H1 (cell line): ENCODE results near the gene HPD. TPM values are rescaled to one million over a fixed set of nuclear protein-coding genes. Genes with fewer than 3 reads are reported as not detected.
A peak's percentile ranks its signal among the peaks of the same experiment; 100 is the strongest.

Source experiments
- CTCF ChIA-PET: fragments of 300-600 bp; sonication (Branson Sonifier 250); formaldehyde crosslinking; loops from one replicate; lab custom pipeline; 2021; ENCODE audit not compliant: partially characterized antibody; lab: Charles Lee
- POLR2A ChIA-PET: fragments of 300-600 bp; sonication (Branson Sonifier 250); formaldehyde crosslinking; loops from one replicate; lab custom pipeline; 2021; ENCODE audit warnings: inconsistent platforms; ENCODE audit not compliant: partially characterized antibody; lab: Charles Lee
- DNase-seq, 2 experiments: peaks; one replicate each; pipeline versions ENCODE4 v3.0.0 to v3.0.0-alpha.2; 2010 to 2022; ENCODE audit warnings: low spot score in 2 of 2, low read depth in 1 of 2, mixed read lengths in 1 of 2
- FAIRE-seq: peaks from 2 replicates; lab custom pipeline; 2011; peaks lifted over from hg19 to GRCh38; lab: Jason Lieb, UNC
- H2AFZ ChIP-seq: 2 replicates; pipeline ENCODE4 v1.8.1; 2012; ENCODE audit warnings: low read length, inconsistent platforms
- H2AK5ac ChIP-seq: 2 replicates; pipeline ENCODE4 v1.6.1; 2013; ENCODE audit warnings: low read depth, low read length
- H2BK120ac ChIP-seq: replicated peaks from 2 replicates; pipeline ENCODE3; 2013; ENCODE audit warnings: low read depth, low read length, inconsistent platforms
- H2BK12ac ChIP-seq: 2 replicates; pipeline ENCODE4 v1.6.1; 2013; ENCODE audit warnings: low read depth, low read length
- H2BK15ac ChIP-seq: 2 replicates; pipeline ENCODE4 v1.6.1; 2013; ENCODE audit warnings: low read length
- H2BK20ac ChIP-seq: 2 replicates; pipeline ENCODE4 v1.6.1; 2013; ENCODE audit warnings: low read length
- H2BK5ac ChIP-seq: 2 replicates; pipeline ENCODE4 v1.6.1; 2013; ENCODE audit warnings: low read depth, low read length
- H3K14ac ChIP-seq: 2 replicates; pipeline ENCODE4 v1.6.1; 2013; ENCODE audit warnings: inconsistent platforms; ENCODE audit not compliant: insufficient read length
- H3K18ac ChIP-seq: 2 replicates; pipeline ENCODE4 v1.6.1; 2013; ENCODE audit warnings: low read length; ENCODE audit errors: extremely low read depth
- H3K23ac ChIP-seq: 2 replicates; pipeline ENCODE4 v1.6.1; 2013; ENCODE audit warnings: inconsistent platforms; ENCODE audit not compliant: insufficient read length
- H3K23me2 ChIP-seq: 2 replicates; pipeline ENCODE4 v1.6.1; 2013; ENCODE audit warnings: low read depth, low read length
- H3K27ac ChIP-seq: 2 replicates; pipeline ENCODE4 v1.6.1; 2011; ENCODE audit warnings: low read depth, low read length, inconsistent platforms
- H3K27me3 ChIP-seq, 4 experiments: replicated peaks in 1 of 4; 1 replicate in 1 of 4; 2 replicates in 3 of 4; pipeline versions ENCODE4 v1.6.1 to v1.8.1; 2011 to 2013; ENCODE audit warnings: low read length in 3 of 4, mild to moderate bottlenecking in 3 of 4, inconsistent platforms in 2 of 4, mixed read lengths in 2 of 4, moderate library complexity in 1 of 4; ENCODE audit not compliant: control insufficient read depth in 3 of 4, insufficient read depth in 3 of 4; ENCODE audit errors: extremely low read depth in 1 of 4
- H3K36me3 ChIP-seq, 4 experiments: 2 replicates each; pipeline versions ENCODE4 v1.6.1 to v1.8.1; 2011 to 2013; ENCODE audit warnings: mild to moderate bottlenecking in 4 of 4, low read length in 3 of 4, moderate library complexity in 2 of 4, control low read depth in 1 of 4, inconsistent platforms in 1 of 4; ENCODE audit not compliant: insufficient read depth in 4 of 4, control insufficient read depth in 2 of 4
- H3K4ac ChIP-seq: replicated peaks from 2 replicates; pipeline ENCODE3; 2013; ENCODE audit warnings: low read length, low read depth, mixed read lengths, inconsistent platforms; ENCODE audit not compliant: insufficient read length
- H3K4me1 ChIP-seq, 4 experiments: replicated peaks in 1 of 4; 1 replicate in 1 of 4; 2 replicates in 3 of 4; pipeline versions ENCODE4 v1.6.1 to v1.8.1; 2011 to 2013; ENCODE audit warnings: low read length in 3 of 4, inconsistent platforms in 2 of 4, mixed read lengths in 1 of 4; ENCODE audit not compliant: insufficient read depth in 4 of 4, control insufficient read depth in 3 of 4
- H3K4me2 ChIP-seq, 2 experiments: 2 replicates each; pipeline versions ENCODE4 v1.6.1 to v1.8.1; 2011 to 2013; ENCODE audit warnings: low read depth in 2 of 2, low read length in 2 of 2, control low read depth in 1 of 2, inconsistent platforms in 1 of 2, mild to moderate bottlenecking in 1 of 2; ENCODE audit not compliant: insufficient read depth in 1 of 2
- H3K4me3 ChIP-seq, 4 experiments: fragments of 200-600, 300-600 bp in 1 of 4; sonication (generic), shearing (Covaris generic), sonication (Bioruptor Twin) in 1 of 4; 2 replicates each; pipeline versions ENCODE4 v1.5.1 to v1.8.1; 2011 to 2016; ENCODE audit warnings: low read length in 4 of 4, low read depth in 3 of 4, control low read depth in 2 of 4, inconsistent platforms in 2 of 4, mild to moderate bottlenecking in 2 of 4, mixed read lengths in 1 of 4, moderate library complexity in 1 of 4; ENCODE audit not compliant: insufficient read depth in 2 of 4; ENCODE audit errors: extremely low read depth in 1 of 4
- H3K56ac ChIP-seq: replicated peaks from 2 replicates; pipeline ENCODE3; 2013; ENCODE audit warnings: low read depth, mild to moderate bottlenecking, mixed read lengths, low read length, inconsistent platforms; ENCODE audit not compliant: insufficient read length
- H3K79me1 ChIP-seq: 2 replicates; pipeline ENCODE4 v1.6.1; 2013; ENCODE audit warnings: low read depth, low read length, control low read depth
- H3K79me2 ChIP-seq, 2 experiments: 2 replicates each; pipeline versions ENCODE4 v1.6.1 to v1.8.1; 2012 to 2013; ENCODE audit warnings: low read length in 2 of 2, mild to moderate bottlenecking in 2 of 2, inconsistent platforms in 1 of 2; ENCODE audit not compliant: insufficient read depth in 2 of 2, control insufficient read depth in 1 of 2
- H3K9ac ChIP-seq, 4 experiments: replicated peaks in 1 of 4; 1 replicate in 1 of 4; 2 replicates in 3 of 4; pipeline versions ENCODE4 v1.6.1 to v1.8.1; 2011 to 2013; ENCODE audit warnings: low read depth in 3 of 4, low read length in 3 of 4, control low read depth in 2 of 4, mild to moderate bottlenecking in 2 of 4, moderate library complexity in 2 of 4, inconsistent platforms in 1 of 4; ENCODE audit errors: extremely low read depth in 1 of 4
- H3K9me3 ChIP-seq, 2 experiments: 2 replicates each; pipeline versions ENCODE4 v1.6.1 to v1.8.1; 2012 to 2013; ENCODE audit warnings: mild to moderate bottlenecking in 2 of 2, moderate library complexity in 2 of 2, control low read depth in 1 of 2, inconsistent platforms in 1 of 2, low read depth in 1 of 2, low read length in 1 of 2, mixed read lengths in 1 of 2; ENCODE audit not compliant: insufficient read depth in 2 of 2
- H4K20me1 ChIP-seq, 2 experiments: replicated peaks in 1 of 2; 2 replicates each; pipeline versions ENCODE3 to v1.8.1; 2011 to 2013; ENCODE audit warnings: inconsistent platforms in 2 of 2, low read length in 2 of 2, mild to moderate bottlenecking in 1 of 2; ENCODE audit not compliant: insufficient read depth in 2 of 2, control insufficient read depth in 1 of 2
- H4K5ac ChIP-seq: 2 replicates; pipeline ENCODE4 v1.6.1; 2013; ENCODE audit warnings: low read length, low read depth, mixed read lengths, inconsistent platforms; ENCODE audit not compliant: insufficient read length
- H4K8ac ChIP-seq: 2 replicates; pipeline ENCODE4 v1.8.0; 2013; ENCODE audit warnings: mild to moderate bottlenecking, moderate library complexity, low read length, inconsistent platforms; ENCODE audit not compliant: insufficient read depth; ENCODE audit errors: extremely low read depth
- H4K91ac ChIP-seq: replicated peaks from 2 replicates; pipeline ENCODE3; 2013; ENCODE audit warnings: low read length, mixed read lengths, inconsistent platforms; ENCODE audit not compliant: insufficient read length
- GTF2F1 ChIP-seq: IDR thresholded peaks from 2 replicates; pipeline ENCODE4 v1.6.1; 2012; ENCODE audit warnings: low read depth, low read length, improper control_type of control experiment, borderline replicate concordance
- RXRA ChIP-seq: IDR thresholded peaks from 2 replicates; pipeline ENCODE4 v1.6.1; 2011; ENCODE audit warnings: low read depth, mild to moderate bottlenecking, low read length, moderate library complexity; ENCODE audit not compliant: insufficient read depth
- SIN3A ChIP-seq, 2 experiments: IDR thresholded peaks in 1 of 2; conservative IDR thresholded peaks in 1 of 2; 2 replicates each; pipeline ENCODE4 v1.6.1; 2011 to 2012; ENCODE audit warnings: low read length in 2 of 2, improper control_type of control experiment in 1 of 2, low read depth in 1 of 2, mild to moderate bottlenecking in 1 of 2
- SP2 ChIP-seq: IDR thresholded peaks from 2 replicates; pipeline ENCODE4 v1.6.1; 2012; ENCODE audit warnings: mild to moderate bottlenecking, low read length, inconsistent platforms
- SUZ12 ChIP-seq: fragments of 200-600 bp; sonication (generic); IDR thresholded peaks from 2 replicates; pipeline ENCODE4 v1.6.1; 2012; ENCODE audit warnings: mild to moderate bottlenecking, inconsistent platforms, low read length, moderate library complexity, mixed read lengths
- TAF7 ChIP-seq: optimal IDR thresholded peaks from 2 replicates; pipeline ENCODE3; 2011; ENCODE audit warnings: low read depth, mild to moderate bottlenecking, inconsistent platforms, low read length, moderate library complexity, borderline replicate concordance
- TBP ChIP-seq: IDR thresholded peaks from 2 replicates; pipeline ENCODE4 v1.6.1; 2011; ENCODE audit warnings: low read depth, low read length, improper control_type of control experiment
- YY1 ChIP-seq: IDR thresholded peaks from 2 replicates; pipeline ENCODE4 v1.6.1; 2011; ENCODE audit warnings: low read depth, mild to moderate bottlenecking, low read length
- WGBS, 2 experiments: shearing (Covaris generic) in 1 of 2; methylation state at CpG; one replicate each; pipeline versions ENCODE4 v1.1.6 to v1.1.7; 2013 to 2015; ENCODE audit warnings: low lambda C conversion rate in 2 of 2, mixed read lengths in 2 of 2, inconsistent platforms in 1 of 2, low coverage in 1 of 2, missing lambda C conversion rate in 1 of 2; ENCODE audit not compliant: insufficient replicate concordance in 2 of 2, insufficient coverage in 1 of 2, insufficient read length in 1 of 2; ENCODE audit errors: extremely low coverage in 1 of 2, missing lambda C conversion rate in 1 of 2; 5-methylcytosine and 5-hydroxymethylcytosine counted together
- polyA plus RNA-seq, 7 experiments: library from polyadenylated mRNA; depleted of rRNA in 3 of 7; stranded (reverse) in 5 of 7; unstranded in 2 of 7; fragments of >200 nt in 5 of 7; fragments of 200-250 nt in 2 of 7; gene quantifications; 1 replicate in 5 of 7; 2 replicates in 1 of 7; 4 replicates in 1 of 7; pipeline versions ENCODE4 v1.2.1 to v1.2.3, GENCODE V29; 2011 to 2013; ENCODE audit warnings: missing spikeins in 2 of 7, mixed read lengths in 2 of 7
- total RNA-seq: library from RNA; stranded (reverse); fragmentation: NEBNext Ultra II Directional; extraction: Animal tissue kit (Norgen Biotek cat#: 25700); gene quantifications from 2 replicates; pipeline ENCODE4 v1.2.1, GENCODE V29; 2021

HPD gene
- total and polyA plus RNA-seq, 2 of the 8 experiments (the other 6 are each of a cell fraction or from before 2014, with no cell fraction given): 0.48 to 0.56 TPM

GRCh38 chr12:121794534-121795033 lies 64.1 kb downstream of the HPD start:
- H3K9me3 ChIP-seq: no peaks in the 10 kb centered on the region
- H3K4me2 ChIP-seq: peak overlapping the region; percentile 6 to 82
- peak overlapping the region; percentile 72 for H4K8ac ChIP-seq
- DNase-seq: no peak
- no peak overlapping the region for H3K27ac ChIP-seq
- peak overlapping the region in 2 of 4 experiments; percentile 26 to 91; a peak in 4 of 8 replicates for H3K4me3 ChIP-seq
- H3K9ac ChIP-seq: 0 out of 7 replicates have a peak overlapping the region, but pooled peaks of 1 of the 4 experiments have one; percentile 20
- H2BK20ac ChIP-seq: no peak overlapping the region
- peak overlapping the region; percentile 19; the same call in 1 of the 2 replicates for H2BK5ac ChIP-seq
- peaks cover 0 to 21% of the 10 kb centered on the region in 2 experiments; a peak in 1 of 4 replicates for H3K79me2 ChIP-seq
- no peak overlapping the region for H3K23ac ChIP-seq
- H3K14ac ChIP-seq: no peak overlapping the region
- H3K18ac ChIP-seq: peak overlapping the region; percentile 68; the same call in 1 of the 2 replicates
- no peak overlapping the region for H2AK5ac ChIP-seq
- H4K5ac ChIP-seq: no peak overlapping the region
- 0 out of 2 replicates have a peak, but pooled peaks cover 10% of the 10 kb centered on the region for H3K79me1 ChIP-seq
- peaks cover 8% of the 10 kb centered on the region; the same call in 1 of the 2 replicates for H3K23me2 ChIP-seq
- H3K56ac ChIP-seq: no peak overlapping the region
- WGBS, 2 experiments: 13% methylated on average over 13 of the region's 13 CpGs; no CpG with 5 or more reads in 1 of the 2 experiments
- CTCF ChIA-PET: interaction anchor here (0.7 to 18.2 kb wide), 50 partner anchors 13 to 331 kb away, joined by 3 to 363 read pairs (median 4); partner anchors contain the start of genes CFAP251, HPD, PSMD9 and SETD1B
- H3K36me3 ChIP-seq: peaks cover 0 to 16% (median 3%) of the 10 kb centered on the region in 4 experiments; a peak in 4 of 8 replicates
- H2BK15ac ChIP-seq: peak overlapping the region; percentile 93; the same call in 1 of the 2 replicates
- peaks cover 0 to 5% (median 1%) of the 10 kb centered on the region in 4 experiments; a peak in 2 of 7 replicates for H3K27me3 ChIP-seq
- H4K20me1 ChIP-seq: peaks cover 17 to 18% of the 10 kb centered on the region in 2 experiments
- no peak overlapping the region for H2BK120ac ChIP-seq
- H4K91ac ChIP-seq: no peak overlapping the region
- peak overlapping the region; percentile 51 for H2BK12ac ChIP-seq
- FAIRE-seq: no peak
- POLR2A ChIA-PET: interaction anchor here (0.5 to 34.9 kb wide), 17 partner anchors 5 to 583 kb away, joined by 3 to 958 read pairs (median 5); partner anchors contain the start of genes PSMD9, RHOF and SETD1B
- H2AFZ ChIP-seq: no peak overlapping the region
- H3K4me1 ChIP-seq: peaks cover 11 to 43% (median 26%) of the 10 kb centered on the region in 4 experiments
- peak overlapping the region; percentile 38 for H3K4ac ChIP-seq
- TF ChIP-seq TAF7: no peak
- no peak for TF ChIP-seq GTF2F1
- TF ChIP-seq SUZ12: no peak
- no peak for TF ChIP-seq YY1
- TF ChIP-seq TBP: no peak
- no peak for TF ChIP-seq SP2
- no peak for TF ChIP-seq SIN3A (conservative IDR thresholded peaks at IDR 0.05 in 1 of 2, IDR thresholded peaks at IDR 0.05 in 1 of 2; ENCODE audit: low read depth in 1 of 2, low read length in 2 of 2)
- no peak for TF ChIP-seq RXRA
